Measurements from ENCODE around the gene SPINT4.

DNA sequence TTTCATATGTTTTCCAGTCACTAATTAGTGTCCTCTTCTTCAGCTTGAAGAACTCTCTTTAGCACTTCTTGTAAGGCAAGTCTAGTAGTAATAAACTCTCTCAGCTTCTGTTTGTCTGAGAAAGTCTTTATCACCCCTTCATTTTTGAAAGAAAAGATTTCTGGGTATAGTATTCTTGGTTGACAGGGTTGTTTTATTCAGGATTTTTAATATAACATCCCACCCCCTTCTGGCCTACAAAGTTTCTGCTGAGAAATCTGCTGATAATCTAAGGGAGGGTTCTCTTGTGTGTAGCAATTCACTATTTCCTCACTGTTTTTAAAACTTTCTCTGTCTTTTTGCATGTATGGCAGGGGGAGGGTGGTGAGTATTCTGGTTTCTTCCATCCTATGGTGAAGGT lies 42.5 kb upstream of the SPINT4 start:
- TF ChIP-seq POLR2A (IDR thresholded peaks at IDR 0.05; ENCODE audit: low read depth, low read length), result no peak
- TF ChIP-seq TAF1 (IDR thresholded peaks at IDR 0.05; ENCODE audit: borderline replicate concordance, low read depth, low read length), result no peak

Measured in GM12892 (cell line).